ENCODE results near the gene TEAD1. TPM values are rescaled to one million over a fixed set of nuclear protein-coding genes. Genes with fewer than 3 reads are reported as not detected.

Gene TEAD1
- total RNA-seq, 4 donors from 2014 or later = 86.9 to 205 (median 151) TPM

- TF ChIP-seq CTCF (IDR thresholded peaks at IDR 0.05; ENCODE audit: low read depth) = no peak
Measured at GRCh38 chr11:12989428-12990161, 315.4 kb downstream of the TEAD1 start.

GRCh38 chr11:12990162-12990480 lies 315.9 kb downstream of the TEAD1 start:
- no peak for TF ChIP-seq CTCF (IDR thresholded peaks at IDR 0.05; ENCODE audit: low read depth)

GRCh38 chr11:12991426-12991825 lies 317.2 kb downstream of the TEAD1 start:
- TF ChIP-seq CTCF (IDR thresholded peaks at IDR 0.05; ENCODE audit: low read depth) = no peak

GRCh38 chr11:12993626-12994025 lies 319.4 kb downstream of the TEAD1 start:
- no peak for TF ChIP-seq CTCF (IDR thresholded peaks at IDR 0.05; ENCODE audit: low read depth)

Small RNA genes within 50 kb of the gene (small RNA-seq; reads per million reads assigned to genes)
- gene RF00424 = not detected
